Gastroesophageal sphincter (tissue), 3 donors: Measurements from ENCODE around the gene NEMP1.

Experiments
- EP300 ChIP-seq: sonication (generic); formaldehyde crosslinking; IDR thresholded peaks from one replicate; pipeline ENCODE4 v1.6.1; 2017; ENCODE audit warnings: antibody characterized with exemption, mild to moderate bottlenecking
- POLR2A ChIP-seq, 2 donors: fragments of 450-650 bp; IDR thresholded peaks; one replicate each; pipeline ENCODE4 v1.6.1; 2017; ENCODE audit warnings: antibody characterized with exemption in 2 of 2, mild to moderate bottlenecking in 2 of 2, moderate library complexity in 1 of 2
- POLR2AphosphoS5 ChIP-seq: sonication (generic); formaldehyde crosslinking; IDR thresholded peaks from one replicate; pipeline ENCODE4 v1.6.1; 2017; ENCODE audit warnings: antibody characterized with exemption
- TF ChIP-seq, protein P1 (sequence below), 4 experiments: fragments of 200-600 bp in 2 of 4; fragments of 450-650 bp in 2 of 4; sonication (generic) in 1 of 4; IDR thresholded peaks; one replicate each; pipeline ENCODE4 v1.5.1; 2017 to 2019; ENCODE audit warnings: antibody characterized with exemption in 4 of 4, mild to moderate bottlenecking in 2 of 4, moderate library complexity in 2 of 4

- TF ChIP-seq, protein P1, sequence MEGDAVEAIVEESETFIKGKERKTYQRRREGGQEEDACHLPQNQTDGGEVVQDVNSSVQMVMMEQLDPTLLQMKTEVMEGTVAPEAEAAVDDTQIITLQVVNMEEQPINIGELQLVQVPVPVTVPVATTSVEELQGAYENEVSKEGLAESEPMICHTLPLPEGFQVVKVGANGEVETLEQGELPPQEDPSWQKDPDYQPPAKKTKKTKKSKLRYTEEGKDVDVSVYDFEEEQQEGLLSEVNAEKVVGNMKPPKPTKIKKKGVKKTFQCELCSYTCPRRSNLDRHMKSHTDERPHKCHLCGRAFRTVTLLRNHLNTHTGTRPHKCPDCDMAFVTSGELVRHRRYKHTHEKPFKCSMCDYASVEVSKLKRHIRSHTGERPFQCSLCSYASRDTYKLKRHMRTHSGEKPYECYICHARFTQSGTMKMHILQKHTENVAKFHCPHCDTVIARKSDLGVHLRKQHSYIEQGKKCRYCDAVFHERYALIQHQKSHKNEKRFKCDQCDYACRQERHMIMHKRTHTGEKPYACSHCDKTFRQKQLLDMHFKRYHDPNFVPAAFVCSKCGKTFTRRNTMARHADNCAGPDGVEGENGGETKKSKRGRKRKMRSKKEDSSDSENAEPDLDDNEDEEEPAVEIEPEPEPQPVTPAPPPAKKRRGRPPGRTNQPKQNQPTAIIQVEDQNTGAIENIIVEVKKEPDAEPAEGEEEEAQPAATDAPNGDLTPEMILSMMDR (IDR thresholded peaks at IDR 0.05): no peak
- TF ChIP-seq EP300 (no peak), POLR2A (IDR thresholded peaks at IDR 0.05) (no peak), POLR2AphosphoS5 (no peak)
Measured at GRCh38 chr12:57031138-57031725, 47.4 kb downstream of the NEMP1 start.
